Measurements from ENCODE around the gene TUBAL3.
A peak's percentile ranks its signal among the peaks of the same experiment; 100 is the strongest.
"Not testable (repeated sequence)": the region's sequence is repeated elsewhere in the genome, so short reads cannot be mapped to it uniquely, and the experiment has no call there.

Gene TUBAL3

GRCh38 chr10:5424751-5425150 lies 20.1 kb upstream of the TUBAL3 start:
- no peak for DNase-seq (ENCODE audit: low spot score)
- FAIRE-seq: no peak

- FAIRE-seq: no peak
- DNase-seq (ENCODE audit: low spot score): no peak
Measured at GRCh38 chr10:5423771-5424170, 19.1 kb upstream of the TUBAL3 start.

GRCh38 chr10:5419466-5420094 lies 15.0 kb upstream of the TUBAL3 start:
- DNase-seq (ENCODE audit: low spot score) (no peak), FAIRE-seq (no peak)

GRCh38 chr10:5418584-5418983 lies 14.0 kb upstream of the TUBAL3 start:
- FAIRE-seq (no peak), DNase-seq (ENCODE audit: low spot score) (no peak)

GRCh38 chr10:5416981-5417380 lies 12.4 kb upstream of the TUBAL3 start:
- FAIRE-seq (no peak), DNase-seq (ENCODE audit: low spot score) (no peak)

- peak; percentile 40 for DNase-seq (ENCODE audit: low spot score)
- FAIRE-seq: no peak
Measured at GRCh38 chr10:5413012-5413938, 8.6 kb upstream of the TUBAL3 start.

- FAIRE-seq (no peak), DNase-seq (ENCODE audit: low spot score) (peak; percentile 98)
Measured at GRCh38 chr10:5412277-5412941, 7.8 kb upstream of the TUBAL3 start, which contains the start of gene NET1. Gene NET1, plus strand, starts transcription at chr10:5412557. Its CDS starts 136 bp downstream, at chr10:5412693.

GRCh38 chr10:5411941-5412276 lies 7.3 kb upstream of the TUBAL3 start:
- peak; percentile 10 for DNase-seq (ENCODE audit: low spot score)
- no peak for FAIRE-seq

GRCh38 chr10:5410787-5411186 lies 6.2 kb upstream of the TUBAL3 start:
- not testable (repeated sequence) for FAIRE-seq; DNase-seq (ENCODE audit: low spot score)

GRCh38 chr10:5406918-5407317 lies 2.3 kb upstream of the TUBAL3 start:
- DNase-seq (ENCODE audit: low spot score): no peak
- FAIRE-seq: no peak

- DNase-seq (ENCODE audit: low spot score): no peak
- FAIRE-seq: no peak
Measured at GRCh38 chr10:5402798-5403197, 1.8 kb downstream of the TUBAL3 start.

- DNase-seq (ENCODE audit: low spot score): no peak
- FAIRE-seq: no peak
Measured at GRCh38 chr10:5400468-5401240, 4.0 kb downstream of the TUBAL3 start.

- FAIRE-seq (no peak), DNase-seq (ENCODE audit: low spot score) (no peak)
Measured at GRCh38 chr10:5399332-5399731, 5.3 kb downstream of the TUBAL3 start.

- FAIRE-seq (no peak), DNase-seq (ENCODE audit: low spot score) (no peak)
Measured at GRCh38 chr10:5396556-5397300, 7.9 kb downstream of the TUBAL3 start.

- FAIRE-seq (no peak), DNase-seq (ENCODE audit: low spot score) (no peak)
Measured at GRCh38 chr10:5395168-5395567, 9.5 kb downstream of the TUBAL3 start.

GRCh38 chr10:5393529-5393928 lies 11.1 kb downstream of the TUBAL3 start:
- FAIRE-seq (no peak), DNase-seq (ENCODE audit: low spot score) (no peak)

- FAIRE-seq: no peak
- no peak for DNase-seq (ENCODE audit: low spot score)
Measured at GRCh38 chr10:5391790-5392189, 12.8 kb downstream of the TUBAL3 start.

GRCh38 chr10:5390607-5391205 lies 13.9 kb downstream of the TUBAL3 start:
- no peak for FAIRE-seq
- no peak for DNase-seq (ENCODE audit: low spot score)

- no peak for DNase-seq (ENCODE audit: low spot score)
- no peak for FAIRE-seq
Measured at GRCh38 chr10:5387169-5387568, 17.5 kb downstream of the TUBAL3 start.

- DNase-seq (ENCODE audit: low spot score): no peak
Measured at GRCh38 chr10:5385224-5385623, 19.4 kb downstream of the TUBAL3 start.

More at GRCh38 chr10:5385224-5385623, 19.4 kb downstream of the TUBAL3 start:
- no peak for FAIRE-seq
